RPMI8226 (cell line): Measurements from ENCODE around the gene ASTL.
"Not testable (repeated sequence)": the region's sequence is repeated elsewhere in the genome, so short reads cannot be mapped to it uniquely, and the experiment has no call there.

ENCODE experiments used
- DNase-seq: peaks from one replicate; pipeline ENCODE4 v3.0.0-alpha.2; 2015

ASTL gene

GRCh38 chr2:96145036-96145847, 6.9 kb upstream of the ASTL start, which contains the start of gene DUSP2:
TSS of gene DUSP2 (minus strand) at chr2:96145440. CDS start at chr2:96145354, 86 bp downstream.
- DNase-seq, result peak; percentile 96

DNA sequence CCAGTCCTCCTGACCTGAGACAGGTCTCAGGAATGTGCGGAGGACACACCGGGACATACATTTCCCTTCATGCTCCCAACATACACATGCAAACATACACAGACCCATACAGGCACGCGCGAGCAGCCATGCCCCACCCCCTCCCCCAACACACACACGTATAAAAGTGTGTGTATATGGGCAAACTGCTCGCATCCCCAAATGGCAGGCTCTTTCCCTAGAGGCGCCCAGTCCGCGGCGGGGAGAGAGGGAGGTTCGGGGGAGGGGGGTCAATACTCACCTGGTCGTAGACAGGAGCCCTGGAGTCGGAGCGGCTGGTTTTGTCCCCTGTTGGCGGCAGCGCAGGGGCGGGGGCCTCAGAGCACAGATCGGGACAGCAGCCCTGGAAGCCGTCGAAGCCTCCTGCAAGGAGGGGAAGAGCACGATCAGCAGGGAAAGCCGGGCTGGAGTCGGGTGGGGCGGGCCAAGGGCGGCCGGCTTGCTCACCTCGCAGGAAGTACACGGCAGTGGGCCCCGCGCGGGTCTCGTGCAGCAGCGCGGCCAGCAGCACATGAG, 6.3 kb upstream of the ASTL start:
- DNase-seq, result peak; percentile 48

- peak; percentile 79 for DNase-seq
Observed at GRCh38 chr2:96143848-96144480, 5.7 kb upstream of the ASTL start.

DNA sequence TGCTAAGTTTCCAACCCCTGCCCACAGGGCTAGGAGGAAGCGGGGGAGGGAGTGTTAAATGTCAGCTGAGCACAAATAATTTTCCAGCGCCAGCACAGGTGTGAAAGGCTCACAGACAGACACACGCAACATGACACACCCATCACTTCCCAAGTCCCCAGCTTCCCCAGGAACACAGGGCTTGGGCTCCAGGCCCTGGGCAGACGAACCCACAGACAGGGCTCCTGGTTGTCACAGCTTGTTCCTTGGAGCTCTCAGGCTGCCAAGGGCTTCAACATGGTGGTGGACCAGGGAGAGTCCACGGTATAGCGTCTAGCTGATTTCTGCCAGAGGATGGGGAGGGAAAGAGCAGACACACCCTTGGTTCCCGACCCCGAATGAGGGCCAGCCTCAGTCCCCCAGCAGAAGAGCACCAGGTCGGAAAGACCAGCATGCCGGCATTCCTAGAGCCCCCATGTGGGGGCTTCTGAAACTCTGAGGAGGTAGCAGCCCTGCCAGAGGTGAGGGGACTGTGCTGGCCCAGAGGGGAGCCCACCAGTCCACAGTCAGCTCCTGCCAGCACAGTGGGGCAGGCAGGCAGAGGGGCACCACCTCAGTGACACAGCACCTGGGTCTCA, 5.0 kb upstream of the ASTL start:
- DNase-seq, result no peak

GRCh38 chr2:96142217-96143113, 4.2 kb upstream of the ASTL start:
- peak; percentile 42 for DNase-seq

DNA sequence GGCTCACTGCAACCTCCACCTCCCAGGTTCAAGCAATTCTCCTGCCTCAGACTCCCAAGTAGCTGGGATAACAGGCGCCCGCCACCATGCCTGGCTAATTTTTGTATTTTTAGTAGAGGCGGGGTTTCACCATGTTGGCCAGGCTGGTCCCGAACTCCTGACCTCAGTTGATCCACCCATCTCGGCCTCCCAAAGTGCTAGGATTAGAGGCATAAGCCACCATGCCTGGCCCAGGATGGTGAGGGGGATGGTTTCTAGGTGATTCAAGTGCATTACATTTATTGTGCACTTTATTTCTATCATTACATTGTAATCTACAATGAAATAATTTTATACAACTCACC, 3.3 kb upstream of the ASTL start:
- DNase-seq, result not testable (repeated sequence)

DNA sequence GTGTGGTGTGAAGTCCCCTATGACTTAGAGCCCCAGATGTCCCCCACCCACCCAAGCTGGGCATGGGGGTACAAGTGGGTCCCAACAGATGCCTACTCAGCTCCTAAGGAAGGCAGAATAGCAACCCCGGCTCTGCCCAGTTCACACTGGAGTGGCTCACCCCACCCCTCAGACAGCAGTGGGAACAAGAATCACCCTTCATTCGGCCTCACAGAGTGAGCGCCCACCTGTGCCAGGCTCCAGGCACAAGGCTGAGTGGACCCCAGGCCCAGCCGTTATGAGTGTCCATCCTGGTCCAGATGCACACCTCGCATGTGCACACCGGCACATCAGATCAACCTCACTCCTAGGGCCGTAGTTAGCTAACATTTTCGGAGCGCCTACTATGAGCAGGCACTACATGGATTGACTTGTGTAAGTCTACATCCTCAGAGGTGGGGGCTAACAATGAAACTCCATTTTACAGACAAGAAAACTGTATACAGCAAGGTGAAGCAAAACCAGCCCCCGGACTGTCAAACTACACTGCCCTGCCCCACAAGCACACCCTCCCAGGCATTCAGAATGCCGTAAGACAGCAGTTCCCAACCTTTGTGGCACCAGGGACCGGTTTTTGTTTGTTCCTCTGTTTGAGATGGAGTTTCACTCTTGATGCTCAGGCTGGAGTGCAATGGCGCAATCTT, 2.8 kb upstream of the ASTL start:
- DNase-seq, result no peak

- no peak for DNase-seq
Observed at GRCh38 chr2:96139181-96139758, 968 bp upstream of the ASTL start.

GRCh38 chr2:96137321-96138178, 752 bp downstream of the ASTL start:
- DNase-seq, result no peak

DNA sequence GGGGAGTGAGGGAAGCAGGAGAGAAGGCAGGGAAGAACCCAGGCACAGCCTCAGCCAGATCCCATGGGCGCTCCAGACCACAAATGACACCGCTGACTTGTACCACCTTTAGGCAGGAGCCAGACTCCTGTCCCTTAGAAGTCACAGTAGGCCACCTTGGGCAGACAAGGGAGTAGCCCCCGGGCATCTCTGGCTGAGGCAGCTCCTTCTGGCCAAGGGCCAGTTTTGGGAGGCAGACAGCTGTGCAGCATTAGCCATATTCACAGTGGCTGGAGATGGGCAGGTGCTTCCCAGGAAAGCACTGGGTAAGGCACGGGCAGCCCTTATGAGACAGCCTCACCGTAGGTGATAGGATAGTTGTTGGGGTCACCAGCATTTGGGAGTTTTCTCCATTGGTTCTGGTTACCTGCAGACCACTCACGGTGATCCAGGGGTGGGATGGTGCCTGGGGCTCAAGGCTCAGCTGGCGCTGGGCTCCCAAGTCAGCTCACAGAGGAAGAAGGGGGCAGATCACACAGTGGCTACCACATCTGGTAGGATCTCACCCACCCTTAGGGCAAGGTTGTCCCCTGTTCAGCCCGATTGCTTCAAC, 2.1 kb downstream of the ASTL start:
- peak; percentile 52 for DNase-seq

GRCh38 chr2:96135621-96136020, 2.7 kb downstream of the ASTL start:
- no peak for DNase-seq

DNA sequence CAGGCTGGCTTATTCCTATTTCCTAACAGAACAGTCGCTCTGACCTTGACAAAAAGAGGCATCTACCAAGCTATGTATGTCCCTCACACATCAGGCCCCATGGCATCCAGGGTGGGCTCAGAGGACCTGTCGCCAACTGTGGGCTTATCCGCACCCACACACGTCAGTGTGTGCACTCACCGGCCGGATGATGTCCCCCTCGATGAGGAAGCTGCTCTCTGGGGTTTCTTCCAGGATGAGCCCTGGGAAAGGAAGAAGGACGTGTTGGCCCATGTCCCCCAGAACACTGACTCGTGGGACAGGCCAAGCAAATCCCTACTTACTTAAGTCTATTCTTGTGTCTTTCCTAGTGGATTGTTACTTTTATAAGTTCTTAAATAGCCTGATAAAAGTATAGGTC, 3.1 kb downstream of the ASTL start:
- DNase-seq, result no peak

GRCh38 chr2:96134421-96134820, 3.9 kb downstream of the ASTL start:
- DNase-seq, result no peak

GRCh38 chr2:96131813-96132745, 6.2 kb downstream of the ASTL start:
- no peak for DNase-seq

DNA sequence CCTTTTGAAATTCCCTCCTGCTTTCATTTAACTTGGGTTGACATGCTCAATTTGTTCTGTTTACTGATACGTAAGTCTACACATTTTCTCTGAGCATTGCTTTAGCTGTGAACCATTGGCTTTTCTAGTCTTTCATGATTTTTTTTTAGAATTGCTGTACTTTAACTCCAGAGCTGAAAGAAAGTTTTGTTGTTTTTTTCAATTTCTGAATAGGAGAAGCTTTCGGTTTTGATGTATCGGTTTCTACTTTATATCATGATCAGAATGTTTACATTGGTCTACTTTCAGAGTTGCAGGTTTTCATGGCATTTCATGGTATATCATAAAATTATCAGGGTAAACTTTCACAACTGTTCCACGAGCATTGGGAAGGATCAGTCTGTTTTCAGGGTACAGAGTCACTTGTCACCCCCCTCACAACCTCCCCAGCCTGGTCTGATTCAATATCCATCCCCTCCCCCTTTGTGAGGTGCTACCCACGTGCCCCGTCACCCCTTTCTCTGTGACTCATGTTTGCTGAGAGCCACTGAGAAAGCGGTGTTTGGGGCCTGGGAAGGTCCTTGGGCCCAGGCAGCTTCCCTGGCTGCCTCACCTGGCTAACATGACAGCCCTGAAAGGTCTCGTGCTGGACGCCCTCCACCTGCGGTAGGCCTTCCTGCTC, 7.0 kb downstream of the ASTL start:
- no peak for DNase-seq

GRCh38 chr2:96130483-96130882, 7.8 kb downstream of the ASTL start:
- no peak for DNase-seq

DNA sequence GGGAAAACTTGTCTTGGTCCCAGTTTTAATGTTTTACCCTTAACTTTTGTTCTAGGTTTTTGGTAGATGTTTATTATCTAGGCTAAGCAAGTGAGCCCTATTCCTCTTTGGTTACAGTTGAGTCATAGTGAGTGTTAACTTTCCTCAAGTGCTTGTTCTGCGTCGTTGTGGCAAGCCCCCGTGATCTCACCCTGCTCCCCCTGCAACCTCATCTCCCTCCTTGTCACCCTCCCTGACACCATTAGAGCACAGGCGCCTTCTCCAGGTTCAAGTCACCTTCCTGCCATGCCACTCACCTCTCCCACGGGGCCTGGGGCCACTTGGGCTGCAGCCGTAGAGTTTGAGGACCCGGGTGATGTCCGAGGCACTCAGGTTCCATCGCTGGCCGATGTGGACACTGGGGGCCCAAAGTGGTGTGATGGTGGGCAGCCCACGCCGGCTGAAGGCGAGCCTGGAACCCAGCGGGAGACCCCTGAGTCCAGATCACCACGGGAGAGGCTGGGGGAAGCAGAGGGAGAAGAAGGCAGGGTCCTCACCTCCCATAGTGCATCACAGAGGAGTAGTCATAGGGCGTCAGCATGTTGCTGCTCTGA, 8.7 kb downstream of the ASTL start:
- no peak for DNase-seq

DNA sequence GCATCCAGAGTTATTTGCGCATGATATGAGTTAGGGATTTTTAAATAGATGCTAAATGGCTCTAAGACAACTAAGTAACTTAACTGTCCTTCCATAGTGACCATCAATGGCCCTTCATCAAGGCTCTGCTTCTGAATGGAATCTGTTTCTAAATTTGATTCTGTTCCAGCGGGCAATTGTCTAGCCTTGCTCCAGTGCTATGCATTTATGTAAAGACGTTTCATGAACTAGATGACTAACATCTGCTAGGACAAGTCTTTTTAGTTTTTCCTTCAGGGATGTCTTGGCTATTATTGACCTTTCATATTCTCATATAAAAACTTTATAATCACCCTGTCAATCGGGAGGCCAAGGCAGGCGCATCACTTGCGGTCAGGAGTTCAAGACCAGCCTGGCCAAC, 9.8 kb downstream of the ASTL start:
- no peak for DNase-seq
